GM18526 (cell line): Measurements from ENCODE around the gene APIP.

Experiments
- POLR2A ChIP-seq: IDR thresholded peaks from 3 replicates; pipeline ENCODE4 v1.6.1; 2011; ENCODE audit not compliant: insufficient read length; ENCODE audit errors: extremely low read depth

Gene APIP, protein sequence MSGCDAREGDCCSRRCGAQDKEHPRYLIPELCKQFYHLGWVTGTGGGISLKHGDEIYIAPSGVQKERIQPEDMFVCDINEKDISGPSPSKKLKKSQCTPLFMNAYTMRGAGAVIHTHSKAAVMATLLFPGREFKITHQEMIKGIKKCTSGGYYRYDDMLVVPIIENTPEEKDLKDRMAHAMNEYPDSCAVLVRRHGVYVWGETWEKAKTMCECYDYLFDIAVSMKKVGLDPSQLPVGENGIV

DNA sequence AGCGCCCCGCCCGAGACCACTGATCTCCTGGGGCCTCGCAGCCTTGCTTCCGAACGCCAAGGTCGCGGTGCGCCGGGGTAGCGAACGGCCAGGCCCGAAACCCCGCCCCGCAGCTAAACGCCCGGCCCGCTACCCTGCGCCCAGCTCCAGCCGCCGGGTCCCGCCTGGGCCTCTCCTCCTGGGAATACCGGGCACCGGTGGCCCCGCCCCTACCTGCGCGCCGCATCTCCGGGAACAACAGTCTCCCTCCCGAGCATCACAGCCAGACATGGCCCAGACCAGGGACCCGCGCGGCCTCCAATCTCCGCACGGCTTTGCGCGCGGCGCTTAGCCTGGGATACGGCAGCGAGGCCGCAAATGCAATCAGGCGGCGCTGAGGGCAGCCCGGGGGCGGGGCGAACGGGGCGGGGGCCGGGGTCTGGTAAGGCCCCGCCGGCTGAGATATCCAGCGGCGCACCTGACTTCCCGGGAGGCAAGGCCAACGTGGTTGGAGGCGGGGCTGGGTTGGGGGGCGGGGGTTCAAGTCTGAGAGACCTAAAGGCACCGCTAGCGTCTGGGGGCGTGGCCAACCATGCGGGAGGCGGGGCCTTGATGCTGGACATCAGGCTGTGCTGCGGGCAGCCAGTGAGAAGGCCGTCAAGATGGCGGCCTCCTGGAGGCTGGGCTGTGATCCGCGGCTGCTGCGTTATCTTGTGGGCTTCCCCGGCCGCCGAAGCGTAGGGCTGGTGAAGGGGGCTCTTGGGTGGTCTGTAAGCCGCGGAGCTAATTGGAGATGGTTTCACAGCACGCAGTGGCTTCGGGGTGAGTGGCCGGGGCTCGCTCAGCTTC lies at the start of gene APIP, which contains the start of gene PDHX:
APIP (minus strand) TSS at position 365 of the 828 bp plus-strand sequence; CDS start at position 270, 95 bp downstream.
PDHX (plus strand) TSS at position 604 of the 828 bp plus-strand sequence; CDS start at position 642, 38 bp downstream.
- peak; percentile 94 for TF ChIP-seq POLR2A

- TF ChIP-seq POLR2A, result no peak
Observed at GRCh38 chr11:34964610-34965331, 48.6 kb upstream of the APIP start.

DNA sequence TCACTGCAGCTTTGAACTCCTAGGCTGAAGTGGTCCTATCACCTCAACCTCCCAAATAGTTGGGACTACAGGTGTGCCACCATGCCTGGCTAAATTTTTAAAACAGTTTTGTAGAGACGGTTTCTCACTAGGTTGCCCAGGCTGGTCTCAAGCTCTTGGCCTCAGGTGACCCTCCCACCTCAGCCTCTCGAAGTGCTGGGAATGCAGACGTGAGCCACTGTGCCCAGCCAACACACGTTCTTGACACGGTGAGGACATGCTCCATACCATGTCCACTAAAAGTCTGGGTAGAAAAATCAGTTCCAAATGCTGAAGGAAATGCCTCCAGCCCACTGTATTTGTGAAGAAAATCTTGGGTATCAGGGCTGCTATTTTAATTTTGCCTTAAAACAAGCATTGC lies 47.2 kb upstream of the APIP start:
- TF ChIP-seq POLR2A, result no peak

DNA sequence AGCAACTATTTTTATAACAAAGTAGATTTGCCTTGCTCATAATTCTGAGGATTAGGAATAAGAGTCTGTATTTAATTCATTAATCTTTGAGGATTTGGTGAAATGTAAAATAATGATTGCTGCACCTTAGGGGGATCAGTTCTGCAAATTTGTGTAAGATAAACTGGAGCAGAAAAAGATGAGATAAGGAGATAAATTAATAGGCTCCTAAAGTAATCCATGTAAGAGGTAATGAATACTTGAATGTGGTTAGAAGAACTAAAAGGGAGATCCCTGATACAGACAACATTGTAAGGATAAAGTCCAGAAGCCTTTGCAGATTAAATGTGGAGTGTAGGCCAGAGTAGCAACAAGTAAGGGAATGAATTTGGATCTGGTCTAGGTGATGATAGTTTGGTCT lies 45.9 kb upstream of the APIP start:
- TF ChIP-seq POLR2A, result no peak

- TF ChIP-seq POLR2A, result no peak
Observed at GRCh38 chr11:34960277-34960676, 44.1 kb upstream of the APIP start.

- no peak for TF ChIP-seq POLR2A
Observed at GRCh38 chr11:34959770-34960169, 43.6 kb upstream of the APIP start.

GRCh38 chr11:34957606-34958005 lies 41.4 kb upstream of the APIP start:
- TF ChIP-seq POLR2A, result no peak

- TF ChIP-seq POLR2A, result no peak
Observed at GRCh38 chr11:34957206-34957605, 41.0 kb upstream of the APIP start.

- TF ChIP-seq POLR2A, result no peak
Observed at GRCh38 chr11:34953955-34954354, 37.8 kb upstream of the APIP start.

DNA sequence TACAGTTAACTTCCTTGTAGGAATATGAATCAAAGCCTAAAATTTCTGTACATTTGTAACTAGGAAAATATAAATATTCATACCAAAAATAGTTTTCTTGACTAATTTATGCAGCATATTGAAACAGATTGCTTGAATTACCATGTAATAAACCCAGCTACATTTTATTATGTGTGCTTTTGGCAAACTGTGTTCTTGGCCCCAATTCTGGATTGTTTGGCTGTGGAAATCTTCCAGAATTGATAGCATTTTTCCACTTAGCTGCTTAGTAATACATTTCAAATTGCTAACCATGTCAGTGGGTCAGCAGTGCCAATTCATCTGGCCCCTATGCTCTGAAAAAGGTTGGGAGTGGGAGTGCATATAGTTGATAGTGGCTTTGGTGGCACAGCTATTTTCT lies 32.5 kb upstream of the APIP start:
- TF ChIP-seq POLR2A, result no peak

GRCh38 chr11:34944692-34945091 lies 28.5 kb upstream of the APIP start:
- no peak for TF ChIP-seq POLR2A

DNA sequence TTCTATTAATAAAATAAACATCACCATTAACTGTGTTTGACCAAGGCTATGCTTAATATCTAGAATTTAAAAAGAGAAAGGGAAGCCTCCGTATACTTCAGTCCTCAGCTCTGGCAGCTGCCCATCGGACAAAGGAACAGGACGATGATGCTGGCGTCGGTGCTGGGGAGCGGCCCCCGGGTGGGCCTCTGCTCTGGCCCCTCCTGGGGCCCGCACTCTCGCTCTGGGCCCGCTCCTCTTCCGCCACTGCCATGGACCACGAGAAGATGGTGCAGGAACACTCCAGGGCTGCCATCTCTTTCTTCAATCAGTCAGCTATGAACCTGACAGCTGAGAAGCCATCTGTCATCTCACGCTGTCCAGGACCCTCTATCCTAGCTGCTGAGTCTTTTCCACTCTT lies 25.5 kb upstream of the APIP start:
- TF ChIP-seq POLR2A, result no peak

- no peak for TF ChIP-seq POLR2A
Observed at GRCh38 chr11:34940026-34940677, 24.0 kb upstream of the APIP start.

- TF ChIP-seq POLR2A, result no peak
Observed at GRCh38 chr11:34938611-34939010, 22.4 kb upstream of the APIP start.

DNA sequence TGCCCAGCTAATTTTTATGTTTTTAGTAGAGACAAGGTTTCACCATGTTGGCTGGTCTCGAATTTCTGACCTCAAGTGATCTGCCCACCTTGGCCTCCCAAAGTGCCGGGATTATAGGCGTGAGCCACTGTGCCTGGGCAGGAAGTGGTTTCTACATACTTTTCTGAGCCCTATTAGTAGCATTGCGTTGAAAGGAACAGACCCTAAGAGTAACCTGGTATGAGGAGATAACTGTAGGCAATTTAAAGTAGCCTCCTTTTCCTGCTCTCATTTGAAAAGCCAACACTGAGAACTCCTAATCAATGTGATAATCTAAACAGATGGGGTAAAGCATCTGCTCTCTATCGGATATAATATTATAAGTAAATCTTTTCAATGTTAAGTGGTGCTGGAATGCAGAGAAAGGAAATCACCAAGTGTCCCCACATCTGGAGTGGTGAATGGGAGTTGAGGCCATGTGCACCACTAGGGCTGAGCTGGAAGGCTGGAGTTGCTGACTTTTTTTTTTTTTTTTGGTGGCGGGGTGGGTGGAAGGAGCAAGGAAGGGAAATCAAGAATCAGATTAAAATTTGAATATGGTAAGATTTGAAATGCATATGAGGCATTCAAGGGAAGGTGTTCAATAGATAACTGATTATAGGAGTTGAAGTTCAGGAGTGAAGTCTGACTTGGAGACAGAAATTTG lies 20.9 kb upstream of the APIP start:
- TF ChIP-seq POLR2A, result no peak
